NCI-H82 treated with DMSO at 0.1 percent for 48 hours (cell line): ENCODE measurements around the gene WDFY1.
A peak's percentile ranks its signal among the peaks of the same experiment; 100 is the strongest.

Experiments
- DNase-seq: peaks from one replicate; lab custom pipeline; 2025; ENCODE audit not compliant: unreplicated experiment; lab: John Stamatoyannopoulos, UW

The WDFY1 gene

GRCh38 chr2:223863491-223863890, 81.6 kb downstream of the WDFY1 start:
- DNase-seq: no peak

GRCh38 chr2:223860809-223861738, 84.1 kb downstream of the WDFY1 start:
- no peak for DNase-seq

DNA sequence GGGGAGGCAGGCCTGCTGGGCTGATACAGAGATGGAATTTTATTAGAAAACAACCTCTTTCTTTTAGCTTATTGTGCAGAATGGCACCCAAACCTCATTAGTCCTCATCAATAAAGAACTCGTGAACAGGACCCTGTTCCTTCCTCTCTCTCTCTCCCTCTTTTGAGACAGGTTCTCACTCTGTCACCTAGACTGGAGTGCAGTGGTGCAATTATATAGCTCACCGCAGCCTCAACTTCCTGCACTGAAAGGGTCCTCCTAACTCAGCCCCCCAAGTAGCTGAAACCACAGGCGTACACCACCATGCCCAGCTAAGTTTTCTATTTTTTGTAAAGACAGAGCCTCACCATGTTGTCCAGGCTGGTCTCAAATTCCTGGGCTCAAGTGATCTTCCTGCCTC, 86.1 kb downstream of the WDFY1 start:
- DNase-seq: no peak

- no peak for DNase-seq
These were observed 88.6 kb downstream of the WDFY1 start for GRCh38 chr2:223856584-223856983.

DNA sequence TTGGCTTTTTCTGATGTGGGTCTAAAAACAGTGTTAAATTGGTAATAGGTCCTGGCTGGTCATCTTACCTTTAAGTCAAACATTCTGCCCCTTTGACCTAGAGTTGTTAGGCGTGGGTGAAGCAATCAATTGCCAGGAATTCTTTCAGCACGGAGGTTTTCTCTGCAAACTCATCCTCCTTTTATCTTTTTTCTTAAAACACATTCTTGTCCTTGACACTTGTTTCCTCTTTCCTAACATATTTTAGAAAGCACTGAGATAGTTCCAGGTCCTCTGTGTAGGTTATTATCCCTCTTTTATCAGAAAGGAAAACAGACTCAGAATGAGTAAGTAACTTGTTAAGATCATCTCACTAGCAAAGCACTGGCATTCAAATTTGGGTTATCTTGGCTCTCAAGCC, 89.1 kb downstream of the WDFY1 start:
- DNase-seq: no peak

DNA sequence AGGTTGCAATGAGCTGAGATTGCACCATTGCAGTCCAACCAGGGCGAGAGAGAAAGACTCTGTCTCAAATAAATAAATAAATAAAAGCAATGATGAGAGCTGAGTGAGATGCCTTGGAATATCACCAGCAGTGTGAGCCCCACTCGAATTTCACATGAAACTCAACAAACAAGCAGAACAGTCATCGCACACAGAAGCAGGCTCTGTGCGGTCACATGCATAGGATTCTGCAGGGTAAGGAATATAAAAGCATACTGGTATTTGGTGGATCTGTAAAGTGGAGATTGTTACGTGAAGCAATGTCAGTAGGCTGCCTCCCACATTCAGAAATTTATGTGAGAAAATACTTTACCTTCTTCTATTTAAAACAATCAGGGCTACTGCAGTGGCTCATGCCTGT, 89.7 kb downstream of the WDFY1 start:
- DNase-seq: no peak

- DNase-seq: no peak
These were observed 90.4 kb downstream of the WDFY1 start for GRCh38 chr2:223854741-223855140.

GRCh38 chr2:223853425-223853837, 91.7 kb downstream of the WDFY1 start:
- DNase-seq: no peak

DNA sequence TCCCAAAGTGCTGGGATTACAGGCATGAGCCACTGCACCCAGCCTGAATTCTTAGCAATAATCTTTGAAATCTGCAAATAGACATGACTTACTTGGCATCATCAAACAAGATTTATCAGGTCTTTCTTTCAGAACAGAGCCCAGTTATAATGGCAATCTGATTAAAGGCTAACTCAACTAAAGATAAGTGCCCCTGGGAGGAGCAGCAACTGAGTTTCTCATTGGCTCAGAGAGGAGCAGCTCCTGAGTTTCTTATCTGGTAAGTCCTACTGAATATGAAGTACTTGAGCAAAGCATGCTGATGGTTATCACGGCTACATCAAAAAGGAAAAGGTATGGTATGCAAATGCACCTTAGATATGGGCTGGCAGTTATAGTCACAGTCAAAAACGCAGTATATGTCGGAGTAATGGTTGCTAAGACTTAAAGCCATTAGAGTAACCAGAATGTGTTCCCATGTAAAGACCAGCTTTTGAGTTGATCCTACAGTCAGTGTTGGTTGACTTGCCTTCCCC, 92.8 kb downstream of the WDFY1 start:
- peak; percentile 21 for DNase-seq

DNA sequence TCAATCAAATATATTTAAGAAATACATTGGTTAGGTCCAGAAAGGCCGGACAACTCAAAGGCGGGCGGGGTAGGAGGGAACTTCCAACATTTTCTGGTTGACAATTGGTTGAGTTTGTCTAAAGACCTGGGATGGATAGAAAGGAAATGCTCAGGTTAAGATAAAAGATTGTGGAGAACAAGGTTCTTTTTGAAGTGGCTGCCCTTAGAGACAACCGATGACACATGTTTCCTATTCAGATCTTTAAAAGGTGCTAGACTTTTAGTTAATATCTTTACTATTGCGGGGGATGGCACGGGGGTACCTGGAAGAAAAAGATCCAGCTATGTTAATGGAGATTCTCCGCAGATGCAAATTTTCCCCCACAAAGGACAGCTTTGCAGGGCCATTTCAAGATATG, 97.7 kb downstream of the WDFY1 start:
- no peak for DNase-seq

DNA sequence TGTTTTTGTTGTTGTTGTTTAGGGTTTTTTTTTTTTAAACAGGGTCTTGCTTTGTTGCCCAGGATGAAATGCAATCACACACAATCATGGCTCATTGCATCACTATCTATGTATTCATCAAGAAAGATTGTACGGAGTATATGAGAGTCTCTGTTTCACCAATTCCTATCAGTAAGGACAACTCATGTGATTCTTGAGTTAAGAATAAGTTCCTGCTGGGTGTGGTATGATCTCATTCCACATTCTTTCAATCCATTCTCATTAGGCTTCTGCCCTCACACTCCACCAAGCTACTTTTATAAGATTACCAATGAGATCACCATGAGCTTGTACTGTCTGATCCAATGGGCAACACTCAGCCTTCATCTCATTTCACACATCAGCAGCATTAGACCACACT, 98.6 kb downstream of the WDFY1 start:
- peak; percentile 32 for DNase-seq

DNA sequence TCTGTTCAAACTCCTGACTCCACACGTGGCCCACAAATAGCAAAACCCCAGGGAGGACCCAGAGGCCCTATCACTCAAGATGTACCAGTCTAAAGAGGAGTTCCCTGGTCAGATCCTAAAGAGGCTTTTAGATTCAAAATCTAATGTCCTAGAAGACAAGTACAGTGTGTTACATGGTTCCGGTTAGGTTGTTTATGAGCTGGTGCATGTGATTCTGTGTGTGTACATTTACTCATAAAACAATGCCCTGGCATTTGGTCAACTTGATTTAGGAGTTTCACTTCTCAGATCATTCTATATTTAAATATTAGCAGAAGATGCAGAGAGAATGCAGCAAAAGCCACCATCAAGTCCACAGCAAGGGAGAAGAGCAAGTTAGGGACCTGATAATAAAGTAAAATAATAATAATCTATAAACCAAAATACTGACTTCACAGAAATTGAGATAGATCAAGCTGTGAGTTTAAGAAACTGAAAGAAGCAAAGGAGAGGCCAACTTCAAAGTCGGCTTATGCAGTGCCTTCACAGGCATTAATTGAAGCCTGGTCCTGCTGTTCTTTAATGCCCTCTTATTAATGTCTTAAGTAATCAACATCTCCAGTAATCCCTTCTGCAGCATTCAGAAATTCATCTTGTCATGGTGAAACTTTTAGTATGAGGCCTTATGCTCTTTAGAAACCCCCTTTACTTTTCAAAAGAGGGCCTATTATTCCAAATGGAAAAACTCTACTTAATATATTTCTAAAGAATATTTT, 103.5 kb downstream of the WDFY1 start:
- peak; percentile 91 for DNase-seq

DNA sequence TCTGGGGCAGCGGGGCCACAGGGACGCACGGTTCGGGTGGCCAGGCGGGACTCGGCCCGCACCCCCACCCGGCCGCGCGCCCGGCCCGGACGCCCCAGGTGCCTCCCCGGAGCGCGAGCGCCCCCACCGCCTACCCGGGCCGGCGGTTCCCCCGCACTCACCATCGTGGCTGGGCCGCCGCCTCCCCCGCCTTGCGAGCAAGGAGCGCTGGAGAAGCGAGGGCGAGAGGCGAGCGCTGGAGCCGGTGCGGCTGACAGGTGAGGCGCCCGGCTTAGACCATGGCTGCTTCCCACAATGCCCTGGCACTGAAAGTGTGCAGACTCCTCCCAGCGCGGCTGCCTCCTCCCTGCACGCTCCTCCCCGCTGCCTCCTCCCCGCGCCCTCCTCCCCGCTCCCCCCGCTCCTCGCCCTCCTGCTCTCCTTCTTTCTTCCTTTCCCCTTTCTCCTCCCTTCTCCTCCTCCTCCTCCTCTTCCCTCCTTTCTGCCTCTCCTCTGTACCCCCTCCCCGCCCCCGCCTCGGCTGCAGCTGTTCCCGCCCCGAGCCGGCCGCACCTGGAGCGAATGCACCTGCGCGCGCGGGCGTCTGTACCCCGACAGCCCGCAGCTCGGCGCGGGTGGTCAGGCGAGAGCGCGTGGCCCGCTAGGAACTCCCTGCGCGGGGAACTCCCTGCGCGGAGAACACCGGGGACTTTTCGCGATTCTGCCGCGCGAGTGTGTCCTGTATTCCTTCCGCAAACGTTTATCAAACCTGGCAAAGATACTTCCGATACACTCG, 107.7 kb downstream of the WDFY1 start, which contains the start of gene AP1S3:
AP1S3 (minus strand) TSS at position 296 of the 775 bp plus-strand sequence; CDS start at position 164, 132 bp downstream.
- peak; percentile 26 for DNase-seq

- no peak for DNase-seq
These were observed 109.2 kb downstream of the WDFY1 start for GRCh38 chr2:223835701-223836532.

- no peak for DNase-seq
These were observed 110.7 kb downstream of the WDFY1 start for GRCh38 chr2:223834431-223834830.

DNA sequence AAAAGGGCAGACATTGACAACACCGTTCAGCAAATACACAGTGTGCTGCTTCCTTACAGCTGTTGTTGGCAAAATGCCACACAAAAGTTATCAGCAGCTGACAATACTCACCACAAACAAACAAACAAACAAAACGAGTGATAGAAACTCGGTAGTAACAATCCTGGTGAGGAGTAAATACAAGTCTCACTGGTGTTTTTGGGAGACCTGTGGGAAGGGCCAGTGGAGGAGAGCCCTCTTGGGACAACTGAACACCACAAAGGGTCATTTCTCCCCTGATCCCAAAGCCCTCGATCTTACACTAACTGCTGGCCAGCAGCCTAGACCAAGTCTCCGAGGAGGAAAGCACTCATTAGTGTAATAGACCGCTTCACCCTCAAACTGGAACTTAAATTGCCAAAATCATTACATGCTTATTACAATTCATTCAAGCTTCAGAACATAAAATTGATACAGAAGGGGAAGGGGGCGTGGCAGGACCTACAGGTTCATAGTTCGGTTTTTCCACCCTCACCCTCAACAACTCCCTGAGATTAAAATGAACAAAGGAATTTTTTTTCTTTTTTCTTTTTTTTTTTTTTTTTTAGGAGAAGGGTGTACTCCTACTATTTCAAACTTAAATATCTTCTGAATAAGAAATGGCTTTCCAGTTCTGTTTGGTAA, 112.8 kb downstream of the WDFY1 start:
- no peak for DNase-seq

DNA sequence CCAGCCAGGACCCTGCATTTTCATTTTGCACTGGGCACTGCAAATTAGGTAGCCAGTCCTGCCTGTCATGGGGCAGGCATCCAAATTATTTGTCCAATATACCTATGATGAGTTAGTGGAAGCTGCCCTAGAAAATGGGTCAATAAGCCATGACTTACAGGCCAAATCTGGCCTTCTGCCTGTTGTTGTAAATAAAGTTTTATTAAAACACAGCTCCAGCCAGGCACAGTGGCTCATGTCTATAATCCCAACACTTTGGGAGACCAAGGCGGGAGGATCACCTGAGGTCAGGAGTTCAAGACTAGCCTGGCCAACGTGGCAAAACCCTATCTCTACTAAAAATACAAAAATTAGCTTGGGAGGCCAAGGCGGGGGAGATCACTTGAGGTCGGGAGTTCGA, 116.0 kb downstream of the WDFY1 start:
- DNase-seq: no peak

- no peak for DNase-seq
These were observed 116.8 kb downstream of the WDFY1 start for GRCh38 chr2:223828314-223828713.

DNA sequence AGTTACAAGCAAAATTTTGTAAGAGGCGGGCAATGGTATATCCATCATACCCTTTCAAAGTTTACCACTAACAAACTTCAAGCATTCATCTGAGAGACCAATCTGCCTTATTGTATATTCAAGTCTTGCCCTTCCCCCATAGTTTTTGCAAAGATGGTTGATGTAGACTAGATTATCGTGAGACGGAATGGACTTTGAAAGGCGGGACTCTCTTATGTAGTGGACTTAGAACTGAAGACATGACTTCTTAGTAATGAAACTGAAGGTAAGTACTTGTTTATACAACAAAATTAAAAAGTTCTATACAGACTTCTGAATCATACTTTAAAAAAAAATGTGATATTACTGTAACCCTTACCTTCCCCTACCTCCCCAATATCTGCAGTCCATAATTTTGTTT, 118.1 kb downstream of the WDFY1 start:
- DNase-seq: no peak
